Neural cell (in vitro differentiated cells): Measurements from ENCODE around the gene UBASH3A.

Experiments used
- CTCF ChIP-seq: fragments of 450-650 bp; IDR thresholded peaks from 2 replicates; pipeline ENCODE4 v1.5.1; 2014; ENCODE audit warnings: antibody characterized with exemption, mild to moderate bottlenecking, moderate library complexity; ENCODE audit not compliant: poor library complexity, severe bottlenecking
- EP300 ChIP-seq: fragments of 450-650 bp; conservative IDR thresholded peaks from 2 replicates; pipeline ENCODE4 v1.6.1; 2014; ENCODE audit warnings: antibody characterized with exemption, mild to moderate bottlenecking, moderate library complexity; ENCODE audit not compliant: poor library complexity, severe bottlenecking
- EZH2 ChIP-seq: fragments of 200-600, 300-800 bp; shearing (Covaris generic), sonication (generic); IDR thresholded peaks from 2 replicates; pipeline ENCODE4 v1.6.1; 2014; ENCODE audit warnings: antibody characterized with exemption, low read length, borderline replicate concordance, mild to moderate bottlenecking; ENCODE audit not compliant: insufficient read depth, poor library complexity, severe bottlenecking
- MXI1 ChIP-seq: fragments of 450-650 bp; conservative IDR thresholded peaks from 2 replicates; pipeline ENCODE4 v1.6.1; 2014; ENCODE audit warnings: antibody characterized with exemption, mild to moderate bottlenecking; ENCODE audit not compliant: poor library complexity, severe bottlenecking
- POLR2AphosphoS5 ChIP-seq: IDR thresholded peaks from 2 replicates; pipeline ENCODE4 v1.6.1; 2012
- RAD21 ChIP-seq: fragments of 450-650 bp; conservative IDR thresholded peaks from 2 replicates; pipeline ENCODE4 v1.6.1; 2014; ENCODE audit warnings: antibody characterized with exemption, mild to moderate bottlenecking, moderate library complexity
- REST ChIP-seq: IDR thresholded peaks from 2 replicates; pipeline ENCODE4 v1.6.1; 2012; ENCODE audit warnings: borderline replicate concordance
- TAF1 ChIP-seq: IDR thresholded peaks from 2 replicates; pipeline ENCODE4 v1.6.1; 2012; ENCODE audit warnings: low read depth

GRCh38 chr21:42443876-42444744 is 40.4 kb downstream of the UBASH3A start:
- no peak for TF ChIP-seq POLR2AphosphoS5
- no peak for TF ChIP-seq CTCF
- TF ChIP-seq MXI1 = no peak
- no peak for TF ChIP-seq TAF1
- no peak for TF ChIP-seq EP300
- no peak for TF ChIP-seq EZH2
- no peak for TF ChIP-seq RAD21
- TF ChIP-seq REST = no peak
